Sigmoid colon (tissue), 7 donors: ENCODE results near the gene TMEM120B. TPM values are rescaled to one million over a fixed set of nuclear protein-coding genes. Genes with fewer than 3 reads are reported as not detected.
"Not testable (repeated sequence)": the region's sequence is repeated elsewhere in the genome, so short reads cannot be mapped to it uniquely, and the experiment has no call there.

Source experiments
- DNase-seq: peaks from one replicate; pipeline ENCODE4 v3.0.0-alpha.2; 2019
- H3K27ac ChIP-seq, 4 donors: fragments of 200-600 bp; sonication (generic); one replicate each; pipeline ENCODE4 v1.5.1; 2016 to 2019; ENCODE audit warnings: mild to moderate bottlenecking in 1 of 4
- H3K27me3 ChIP-seq, 3 donors: fragments of 200-600 bp; sonication (generic); one replicate each; pipeline ENCODE4 v1.5.1; 2019; ENCODE audit warnings: mild to moderate bottlenecking in 1 of 3
- H3K36me3 ChIP-seq, 4 donors: fragments of 200-600 bp; sonication (generic); one replicate each; pipeline ENCODE4 v1.5.1; 2016 to 2019
- H3K4me1 ChIP-seq, 4 donors: fragments of 200-600 bp; sonication (generic); one replicate each; pipeline ENCODE4 v1.5.1; 2017 to 2019
- H3K4me3 ChIP-seq, 4 donors: fragments of 200-600 bp; sonication (generic); one replicate each; pipeline ENCODE4 v1.5.1; 2017 to 2019; ENCODE audit warnings: mild to moderate bottlenecking in 2 of 4, moderate library complexity in 1 of 4
- H3K9me3 ChIP-seq, 4 donors: fragments of 200-600 bp in 3 of 4; sonication (generic) in 3 of 4; one replicate each; pipeline versions ENCODE4 v1.5.1 to v1.6.1; 2013 to 2019
- EP300 ChIP-seq, 4 donors: sonication (generic); formaldehyde crosslinking; IDR thresholded peaks; one replicate each; pipeline ENCODE4 v1.6.1; 2017; ENCODE audit warnings: antibody characterized with exemption in 4 of 4
- POLR2A ChIP-seq, 2 donors: fragments of 450-650 bp; IDR thresholded peaks; one replicate each; pipeline ENCODE4 v1.6.1; 2016; ENCODE audit warnings: antibody characterized with exemption in 2 of 2, mild to moderate bottlenecking in 2 of 2, moderate library complexity in 2 of 2
- POLR2AphosphoS5 ChIP-seq, 4 donors: sonication (generic); formaldehyde crosslinking; IDR thresholded peaks; one replicate each; pipeline ENCODE4 v1.6.1; 2017; ENCODE audit warnings: antibody characterized with exemption in 4 of 4
- WGBS, 2 donors: extraction: QIAGEN DNeasy Blood & Tissue Kit; methylation state at CpG; one replicate each; pipeline ENCODE4 v1.1.7; 2013; 5-methylcytosine and 5-hydroxymethylcytosine counted together
- intact Hi-C: fragments of 100-400 bp; cut with DNase I; formaldehyde crosslinking; loops from one replicate; pipeline ENCODE4 v1.15.1; 2023
- polyA plus RNA-seq, 3 donors: library from polyadenylated mRNA; stranded (reverse); fragments of 200-250 nt; gene quantifications; one replicate each; pipeline ENCODE4 v1.2.3, GENCODE V29; 2013
- total RNA-seq, 4 donors: library from RNA; depleted of rRNA; stranded (reverse); fragments of >200 nt; gene quantifications; one replicate each; pipeline ENCODE4 v1.1.0, GENCODE V29; 2016
- TF ChIP-seq, protein P1 (sequence below), 4 experiments: fragments of 450-650 bp in 3 of 4; fragments of 200-600 bp in 1 of 4; IDR thresholded peaks; one replicate each; pipeline ENCODE4 v1.5.1; 2016 to 2019; ENCODE audit warnings: antibody characterized with exemption in 4 of 4, mild to moderate bottlenecking in 3 of 4, moderate library complexity in 2 of 4
- donor health status: healthy with polysubstance abuse.
- donor health status: Bipolar disorder and iron deficiency.
- donor health status: healthy.

TMEM120B gene
- total and polyA plus RNA-seq, 7 donors = 1.2 to 8.9 (median 3.7) TPM

DNA sequence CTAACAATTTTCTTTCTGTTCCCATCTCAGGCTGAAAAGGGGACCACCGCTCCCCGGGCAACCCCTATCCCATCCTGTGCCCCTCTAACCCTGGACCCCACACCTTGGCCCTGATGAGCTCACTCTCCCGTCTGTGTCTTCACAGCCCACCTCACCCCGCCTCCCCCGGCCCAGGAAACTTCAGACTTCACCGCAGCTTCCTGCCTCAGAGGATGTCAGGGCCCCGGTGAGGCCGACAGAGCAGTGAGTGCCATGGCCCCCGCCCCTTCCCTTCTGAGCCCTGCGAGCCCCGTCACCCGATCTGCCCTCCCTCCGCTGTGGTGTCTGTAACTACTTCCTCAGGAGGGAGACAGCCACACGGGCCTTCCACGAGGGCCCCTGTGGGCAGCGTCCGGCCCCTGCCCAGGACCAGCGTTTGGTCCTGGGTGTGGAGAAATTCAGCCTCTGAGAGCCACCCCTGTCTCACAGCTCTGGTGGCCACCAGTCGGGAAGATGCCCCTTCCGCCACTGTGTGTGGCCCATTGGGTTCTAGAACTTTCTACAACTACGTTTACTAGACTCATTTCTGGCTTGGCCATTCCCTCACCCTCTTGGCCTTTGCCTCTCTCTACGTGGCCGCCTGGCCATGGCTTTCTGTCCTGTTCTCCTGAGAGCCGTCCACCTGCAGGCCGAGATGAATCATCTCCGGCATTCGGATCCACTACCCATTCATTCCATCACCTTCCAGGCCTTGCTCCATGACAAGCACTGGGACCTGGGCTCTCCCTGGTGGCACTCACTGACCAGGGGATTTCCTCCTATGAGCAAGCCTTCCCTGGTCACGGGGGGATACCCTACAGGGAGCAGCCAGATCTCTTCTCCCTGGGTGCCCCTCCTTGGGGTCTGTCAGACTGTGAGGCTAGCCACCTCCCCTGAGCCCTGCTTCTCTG lies 77.5 kb downstream of the TMEM120B start:
- intact Hi-C loops = no loop called here
- TF ChIP-seq POLR2A (IDR thresholded peaks at IDR 0.05) = no peak
- TF ChIP-seq EP300 (IDR thresholded peaks at IDR 0.05) = no peak
- no peak for TF ChIP-seq POLR2AphosphoS5 (IDR thresholded peaks at IDR 0.05)
- TF ChIP-seq, protein P1, sequence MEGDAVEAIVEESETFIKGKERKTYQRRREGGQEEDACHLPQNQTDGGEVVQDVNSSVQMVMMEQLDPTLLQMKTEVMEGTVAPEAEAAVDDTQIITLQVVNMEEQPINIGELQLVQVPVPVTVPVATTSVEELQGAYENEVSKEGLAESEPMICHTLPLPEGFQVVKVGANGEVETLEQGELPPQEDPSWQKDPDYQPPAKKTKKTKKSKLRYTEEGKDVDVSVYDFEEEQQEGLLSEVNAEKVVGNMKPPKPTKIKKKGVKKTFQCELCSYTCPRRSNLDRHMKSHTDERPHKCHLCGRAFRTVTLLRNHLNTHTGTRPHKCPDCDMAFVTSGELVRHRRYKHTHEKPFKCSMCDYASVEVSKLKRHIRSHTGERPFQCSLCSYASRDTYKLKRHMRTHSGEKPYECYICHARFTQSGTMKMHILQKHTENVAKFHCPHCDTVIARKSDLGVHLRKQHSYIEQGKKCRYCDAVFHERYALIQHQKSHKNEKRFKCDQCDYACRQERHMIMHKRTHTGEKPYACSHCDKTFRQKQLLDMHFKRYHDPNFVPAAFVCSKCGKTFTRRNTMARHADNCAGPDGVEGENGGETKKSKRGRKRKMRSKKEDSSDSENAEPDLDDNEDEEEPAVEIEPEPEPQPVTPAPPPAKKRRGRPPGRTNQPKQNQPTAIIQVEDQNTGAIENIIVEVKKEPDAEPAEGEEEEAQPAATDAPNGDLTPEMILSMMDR (IDR thresholded peaks at IDR 0.05) = no peak
- H3K4me3 ChIP-seq = no peak overlapping the region
- H3K4me1 ChIP-seq = peaks cover 0 to 25% (median 24%) of the 10 kb centered on the region in 4 donors
- 50 to 82% methylated on average over 28 of the region's 28 CpGs for WGBS, 2 donors
- DNase-seq = peak; percentile 77
- H3K27ac ChIP-seq = peak overlapping the region in 3 of 4 donors; percentile 3 to 38 (median 14)
- no peaks in the 10 kb centered on the region for H3K27me3 ChIP-seq
- no peaks in the 10 kb centered on the region for H3K9me3 ChIP-seq
- H3K36me3 ChIP-seq = no peaks in the 10 kb centered on the region

DNA sequence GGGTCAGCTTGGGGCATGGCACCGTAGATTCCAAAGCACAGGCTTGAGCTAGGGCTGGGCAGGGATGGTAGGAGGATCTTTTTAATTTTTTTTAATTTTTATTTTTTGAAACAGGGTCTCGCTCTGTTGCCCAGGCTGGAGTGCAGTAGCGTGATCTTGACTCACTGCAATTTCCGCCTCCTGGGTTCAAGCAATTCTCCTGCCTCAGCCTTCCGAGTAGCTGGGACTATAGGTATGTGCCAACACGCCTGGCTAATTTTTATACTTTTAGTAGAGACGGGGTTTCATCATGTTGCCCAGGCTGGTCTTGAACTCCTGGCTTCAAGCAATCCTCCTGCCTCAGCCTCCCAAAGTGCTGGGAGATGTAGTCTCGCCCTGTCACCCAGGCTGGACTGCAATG lies 78.2 kb downstream of the TMEM120B start:
- H3K9me3 ChIP-seq, H3K36me3 ChIP-seq, DNase-seq, H3K27ac ChIP-seq, intact Hi-C loops, H3K27me3 ChIP-seq, H3K4me3 ChIP-seq: not testable (repeated sequence)
- 81 to 95% methylated on average over 8 of the region's 8 CpGs for WGBS, 2 donors
- peaks cover 0 to 33% (median 31%) of the 10 kb centered on the region in 4 donors for H3K4me1 ChIP-seq

DNA sequence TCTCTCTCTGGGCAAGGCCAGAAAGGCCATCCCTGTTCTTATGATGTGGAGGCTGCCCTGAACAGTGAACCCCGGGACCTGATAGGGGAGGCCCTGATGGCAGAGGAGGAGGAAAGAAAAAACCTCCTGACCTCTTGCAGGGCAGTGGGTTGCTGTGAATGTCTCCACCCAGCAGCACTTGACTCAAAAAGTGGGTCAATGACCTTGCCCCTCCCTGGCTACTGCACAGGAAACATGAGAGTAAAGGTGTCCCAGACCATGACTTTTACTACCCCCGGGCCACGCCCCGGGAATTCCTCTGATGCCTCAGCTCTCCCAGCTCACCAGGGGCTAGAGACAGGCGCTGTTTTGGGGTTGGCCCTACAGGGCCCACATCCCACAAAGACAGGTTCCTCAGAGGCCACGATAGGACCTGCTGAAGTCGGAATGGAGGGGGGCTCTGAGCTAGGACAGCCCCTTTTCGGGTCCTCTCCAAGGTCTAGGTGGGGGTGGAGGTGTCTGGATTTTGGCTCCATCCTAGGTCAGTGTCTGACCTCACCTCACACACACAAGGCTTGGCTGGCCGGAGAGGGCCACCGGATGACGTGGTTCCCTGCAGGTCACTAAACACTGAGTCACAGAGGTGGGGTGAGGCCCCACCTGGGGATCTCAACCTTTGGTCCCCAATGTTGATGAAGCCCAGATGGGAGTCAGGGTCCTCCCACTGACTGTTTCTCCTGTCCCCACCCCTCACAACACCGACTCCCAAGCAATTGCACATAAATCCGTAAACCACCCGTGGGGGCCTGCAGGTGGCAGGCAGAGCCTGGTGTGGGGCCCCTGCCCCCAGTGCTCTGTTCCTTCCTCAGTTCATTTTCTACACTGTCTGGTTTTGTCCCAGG lies 79.4 kb downstream of the TMEM120B start:
- Histone ChIP-seq H3K9me3 (no peaks in the 10 kb centered on the region), H3K4me1 (peaks cover 0 to 44% (median 42%) of the 10 kb centered on the region in 4 donors), H3K36me3 (peaks cover 0 to 12% (median 4%) of the 10 kb centered on the region in 4 donors), H3K27ac (no peak overlapping the region), H3K27me3 (no peaks in the 10 kb centered on the region), H3K4me3 (no peak overlapping the region)
- WGBS, 2 donors = 25 to 39% methylated on average over 14 of the region's 14 CpGs
- no peak for TF ChIP-seq POLR2A (IDR thresholded peaks at IDR 0.05)
- no peak for TF ChIP-seq EP300 (IDR thresholded peaks at IDR 0.05)
- no peak for TF ChIP-seq POLR2AphosphoS5 (IDR thresholded peaks at IDR 0.05)
- TF ChIP-seq, protein P1 (IDR thresholded peaks at IDR 0.05) = no peak
- intact Hi-C loops = no loop called here
- DNase-seq = no peak

DNA sequence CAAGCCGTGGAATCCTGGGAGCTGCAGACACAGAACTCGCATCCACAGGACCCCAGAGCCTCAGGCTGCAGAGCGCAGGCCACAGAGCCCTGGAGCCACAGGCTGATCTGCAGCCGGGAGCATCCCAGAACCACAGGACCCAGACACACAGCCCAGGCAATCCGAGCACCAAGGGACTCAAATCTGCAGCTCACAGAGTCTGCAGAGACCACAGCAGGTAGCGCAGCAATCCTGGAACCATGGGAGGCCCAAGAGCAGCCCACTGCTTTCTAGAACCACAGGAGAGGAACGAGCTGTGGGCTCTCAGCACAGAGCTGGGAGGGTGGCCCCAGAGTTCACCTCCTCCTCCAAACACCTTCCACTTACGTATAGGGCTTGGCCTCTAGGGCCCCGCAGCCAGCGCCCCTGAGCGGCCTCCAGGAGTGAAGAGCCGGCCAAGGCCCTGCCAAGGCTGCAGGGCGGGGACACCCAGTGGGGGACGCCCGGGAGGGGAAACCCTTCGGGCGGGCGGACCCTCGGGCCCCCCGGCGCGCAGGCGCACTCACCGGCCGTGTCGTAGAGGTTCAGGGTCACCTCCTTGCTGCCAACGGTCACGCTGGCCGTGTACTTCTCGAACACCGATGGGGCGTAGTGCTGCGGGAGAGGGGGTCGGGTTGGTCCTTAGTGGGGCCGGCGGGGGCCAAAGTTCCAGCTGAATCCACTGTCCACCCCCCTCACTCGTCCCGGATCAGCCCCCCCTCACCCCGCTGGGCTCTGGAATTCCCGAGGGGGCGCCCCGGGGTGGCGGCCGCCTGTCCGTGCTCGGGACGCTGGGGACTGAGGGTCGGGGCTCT lies 80.3 kb downstream of the TMEM120B start:
- 15 to 17% methylated on average over 48 of the region's 48 CpGs for WGBS, 2 donors
- intact Hi-C loops = no loop called here
- peaks cover 0 to 53% (median 51%) of the 10 kb centered on the region in 4 donors for H3K4me1 ChIP-seq

More for the DNA sequence above, 80.3 kb downstream of the TMEM120B start:
- Histone ChIP-seq H3K27me3 (no peaks in the 10 kb centered on the region), H3K9me3 (no peaks in the 10 kb centered on the region), H3K4me3 (peak overlapping the region; percentile 32 to 59 (median 46)), H3K27ac (peak overlapping the region; percentile 100), H3K36me3 (peaks cover 0 to 12% (median 4%) of the 10 kb centered on the region in 4 donors)
- DNase-seq = no peak
- TF ChIP-seq EP300 (IDR thresholded peaks at IDR 0.05) (no peak), POLR2AphosphoS5 (IDR thresholded peaks at IDR 0.05) (no peak), POLR2A (IDR thresholded peaks at IDR 0.05) (no peak)
- TF ChIP-seq, protein P1 (IDR thresholded peaks at IDR 0.05) = no peak
